GM18498 (cell line): ENCODE measurements around the gene TPGS1.

Experiments used
- ATAC-seq: cut with Tn5 transposase; IDR thresholded peaks from one replicate; pipeline ENCODE4 v1.9.1; 2021; ENCODE audit warnings: mild to moderate bottlenecking, moderate library complexity; ENCODE audit not compliant: unreplicated experiment

TPGS1 gene

DNA sequence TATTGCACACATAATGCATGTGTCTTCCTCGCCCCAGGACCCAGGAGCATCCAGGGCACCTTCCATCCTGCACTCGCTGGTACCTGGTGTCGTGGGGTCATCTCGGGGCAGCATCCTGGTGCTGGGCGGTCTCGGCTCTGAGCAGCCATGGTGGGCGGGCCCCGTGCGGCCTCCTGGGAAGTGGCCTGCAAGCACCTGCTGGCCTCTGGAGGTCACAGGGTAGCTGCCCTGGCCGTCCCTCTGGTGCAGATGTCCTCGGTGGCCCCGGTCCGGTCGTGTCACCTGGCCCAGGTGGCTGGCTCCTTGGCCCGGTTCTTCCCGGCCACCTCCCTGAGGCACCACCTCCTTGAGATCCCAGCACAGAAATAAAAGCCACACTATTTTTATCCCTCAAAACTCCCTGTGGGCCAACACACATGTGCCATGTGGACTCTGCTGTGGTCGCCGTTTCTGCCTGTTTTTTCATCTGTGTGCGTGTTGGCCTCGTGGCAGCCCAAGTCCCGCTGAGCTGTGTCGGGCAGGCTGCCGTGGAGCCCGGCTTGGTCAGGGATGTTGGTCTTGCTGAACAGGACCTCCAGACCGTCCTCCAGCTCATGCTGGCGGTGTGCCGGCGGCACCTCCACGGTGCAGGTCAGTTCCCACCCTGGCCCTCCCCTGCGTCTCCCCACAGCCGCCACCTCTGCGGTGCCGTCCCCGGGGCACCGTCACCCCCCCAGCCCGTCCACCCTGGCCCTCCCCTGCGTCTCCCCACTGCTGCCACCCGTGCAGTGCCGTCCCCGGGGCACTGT, 31.5 kb downstream of the TPGS1 start:
- ATAC-seq: no peak

DNA sequence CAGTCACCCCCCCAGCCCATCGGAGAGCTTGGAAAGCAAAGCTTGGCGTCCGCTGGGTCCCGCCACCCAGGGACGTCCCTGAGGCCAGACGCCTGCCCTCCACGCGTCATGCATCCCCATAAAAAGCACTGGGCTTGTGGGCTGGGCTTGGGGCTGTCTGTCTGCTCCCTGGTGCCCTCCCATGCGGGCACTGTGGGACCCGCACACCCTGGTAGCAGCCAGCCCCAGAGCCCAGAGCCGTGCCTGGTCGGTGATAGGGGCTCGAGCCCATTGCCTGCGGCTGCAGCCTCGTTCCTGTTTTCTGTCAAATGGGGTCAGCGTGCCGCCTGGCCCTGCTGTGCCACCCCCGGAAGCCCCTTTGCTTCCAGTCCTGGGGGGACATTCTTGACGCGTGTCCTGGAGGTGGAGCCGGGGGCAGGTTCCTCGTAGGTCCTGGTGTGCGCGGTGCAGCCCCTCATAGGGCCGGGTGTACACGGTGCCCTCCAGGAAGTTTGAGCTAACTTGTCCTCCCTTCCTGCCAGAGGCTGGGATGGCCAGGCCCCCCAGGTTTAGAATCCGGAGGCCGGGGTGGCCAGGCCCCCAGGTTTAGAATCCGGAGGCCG, 32.2 kb downstream of the TPGS1 start:
- no peak for ATAC-seq

DNA sequence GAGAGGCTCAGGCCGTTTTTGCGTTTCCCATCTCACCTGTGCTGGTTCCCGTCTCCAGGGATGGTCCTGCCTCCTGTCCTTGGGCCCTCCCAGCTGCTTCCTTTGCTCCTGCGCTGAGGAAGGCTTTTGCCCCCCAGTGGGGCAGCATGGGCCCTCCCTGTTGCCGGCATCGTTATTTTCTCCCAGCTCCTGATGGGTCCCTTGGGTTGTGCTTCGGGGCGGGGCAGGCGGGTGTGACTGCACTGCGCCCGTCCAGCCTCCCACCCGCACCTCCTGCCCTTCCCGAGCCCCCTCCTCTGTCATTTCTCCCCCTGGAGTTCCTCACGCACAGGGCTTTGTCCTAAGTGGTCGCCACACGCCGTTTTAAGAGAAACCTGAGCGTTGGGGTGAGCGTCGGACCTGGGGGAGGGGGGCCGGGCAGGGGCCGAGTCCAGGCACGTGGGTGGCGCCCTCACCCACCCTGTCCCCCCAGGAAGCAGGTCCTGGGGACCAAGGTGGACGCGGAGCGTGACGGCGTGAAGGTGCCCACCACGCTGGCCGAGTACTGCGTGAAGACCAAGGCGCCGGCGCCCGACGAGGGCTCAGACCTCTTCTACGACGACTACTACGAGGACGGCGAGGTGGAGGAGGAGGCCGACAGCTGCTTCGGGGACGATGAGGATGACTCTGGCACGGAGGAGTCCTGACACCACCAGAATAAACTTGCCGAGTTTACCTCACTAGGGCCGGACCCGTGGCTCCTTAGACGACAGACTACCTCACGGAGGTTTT, 33.8 kb downstream of the TPGS1 start:
- no peak for ATAC-seq

DNA sequence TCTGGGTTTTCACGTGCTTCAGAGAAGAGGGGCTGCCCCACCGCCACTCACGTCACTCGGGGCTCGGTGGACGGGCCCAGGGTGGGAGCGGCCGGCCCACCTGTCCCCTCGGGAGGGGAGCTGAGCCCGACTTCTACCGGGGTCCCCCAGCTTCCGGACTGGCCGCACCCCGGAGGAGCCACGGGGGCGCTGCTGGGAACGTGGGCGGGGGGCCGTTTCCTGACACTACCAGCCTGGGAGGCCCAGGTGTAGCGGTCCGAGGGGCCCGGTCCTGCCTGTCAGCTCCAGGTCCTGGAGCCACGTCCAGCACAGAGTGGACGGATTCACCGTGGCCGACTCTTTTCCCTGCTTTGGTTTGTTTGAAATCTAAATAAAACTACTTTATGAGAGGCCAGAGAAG, 34.4 kb downstream of the TPGS1 start:
- ATAC-seq: no peak

DNA sequence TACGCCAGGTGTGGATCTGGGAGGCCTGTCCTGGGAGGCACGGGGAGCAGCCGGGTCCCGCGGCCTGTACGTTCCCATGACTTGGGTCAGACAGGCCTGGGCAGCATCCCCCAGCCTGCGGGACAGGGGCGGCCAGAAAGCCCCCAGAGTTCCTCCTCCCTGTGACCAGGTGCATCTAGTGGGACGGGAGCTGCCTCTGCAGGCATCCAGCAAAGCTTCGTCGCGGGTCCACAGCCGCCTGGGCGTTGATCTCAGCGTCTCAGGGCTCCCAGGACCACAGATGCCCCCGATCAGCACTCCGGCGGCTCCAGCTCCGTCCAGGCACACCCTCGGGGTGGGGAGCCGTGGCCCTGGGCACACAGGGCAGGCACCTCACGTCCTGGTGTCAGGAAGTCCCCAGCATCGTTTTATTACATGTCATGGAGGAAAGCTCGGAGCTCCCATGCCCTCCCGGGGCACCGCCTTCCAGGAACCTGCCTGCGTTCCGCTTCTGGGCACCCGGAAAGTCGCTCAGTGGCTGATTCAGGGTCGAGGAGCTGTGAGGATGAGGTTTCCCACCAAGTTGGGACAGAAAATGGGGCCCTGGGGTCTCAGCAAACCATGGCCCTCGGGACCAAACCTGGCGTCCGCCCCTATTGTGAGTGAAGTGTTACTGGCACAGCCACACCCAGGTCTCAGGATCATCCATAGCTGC, 35.0 kb downstream of the TPGS1 start:
- no peak for ATAC-seq

DNA sequence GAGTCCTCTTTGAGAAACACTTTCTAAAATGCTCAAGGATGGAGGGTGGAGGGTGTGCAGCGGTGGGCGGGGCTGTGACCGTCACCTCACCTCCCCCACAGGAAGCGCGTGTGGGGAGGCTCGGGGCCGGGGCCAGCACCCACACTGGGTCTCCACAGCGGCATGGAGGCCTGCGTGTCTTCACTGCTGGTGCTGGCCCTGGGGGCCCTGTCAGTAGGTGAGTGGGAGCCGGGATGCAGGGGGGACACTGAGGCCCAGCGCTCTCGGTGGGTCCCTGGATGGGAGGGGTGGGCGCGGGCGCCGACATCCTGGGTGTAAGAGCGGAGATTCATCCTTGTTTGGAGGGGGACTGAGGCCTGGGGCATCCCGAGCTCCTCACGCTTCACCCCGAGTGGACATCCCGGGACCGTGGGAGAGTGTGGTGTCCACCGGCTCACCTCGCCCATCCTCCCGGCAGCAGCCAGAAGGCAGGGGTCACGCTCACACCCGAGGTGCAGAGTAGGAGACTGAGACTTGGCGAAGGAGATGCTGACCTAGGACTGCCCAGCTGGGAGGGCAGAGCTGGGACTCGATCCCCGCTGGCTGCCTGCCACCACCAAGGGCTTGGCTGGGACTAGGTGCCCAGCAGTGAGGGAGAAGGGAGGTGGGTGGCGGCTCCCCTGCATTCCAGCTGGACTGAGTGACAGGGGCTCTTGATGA, 36.8 kb downstream of the TPGS1 start, which contains the start of gene GZMM:
TSS of gene GZMM (plus strand) at position 144 of the 699 bp plus-strand sequence. CDS start at position 163, 19 bp downstream.
- no peak for ATAC-seq

DNA sequence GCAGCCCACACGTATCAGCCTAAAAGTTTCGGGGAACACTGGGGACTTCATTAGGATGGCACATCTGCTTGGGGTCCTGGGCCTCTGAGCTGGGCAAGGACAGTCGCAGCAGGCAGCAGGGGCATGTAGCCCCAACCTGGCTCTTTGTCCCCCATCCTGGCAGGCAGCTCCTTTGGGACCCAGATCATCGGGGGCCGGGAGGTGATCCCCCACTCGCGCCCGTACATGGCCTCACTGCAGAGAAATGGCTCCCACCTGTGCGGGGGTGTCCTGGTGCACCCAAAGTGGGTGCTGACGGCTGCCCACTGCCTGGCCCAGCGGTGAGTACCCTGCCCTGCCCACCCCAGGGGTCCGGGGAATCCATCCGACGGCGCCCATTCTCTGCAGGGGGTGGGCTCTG, 39.8 kb downstream of the TPGS1 start:
- no peak for ATAC-seq

DNA sequence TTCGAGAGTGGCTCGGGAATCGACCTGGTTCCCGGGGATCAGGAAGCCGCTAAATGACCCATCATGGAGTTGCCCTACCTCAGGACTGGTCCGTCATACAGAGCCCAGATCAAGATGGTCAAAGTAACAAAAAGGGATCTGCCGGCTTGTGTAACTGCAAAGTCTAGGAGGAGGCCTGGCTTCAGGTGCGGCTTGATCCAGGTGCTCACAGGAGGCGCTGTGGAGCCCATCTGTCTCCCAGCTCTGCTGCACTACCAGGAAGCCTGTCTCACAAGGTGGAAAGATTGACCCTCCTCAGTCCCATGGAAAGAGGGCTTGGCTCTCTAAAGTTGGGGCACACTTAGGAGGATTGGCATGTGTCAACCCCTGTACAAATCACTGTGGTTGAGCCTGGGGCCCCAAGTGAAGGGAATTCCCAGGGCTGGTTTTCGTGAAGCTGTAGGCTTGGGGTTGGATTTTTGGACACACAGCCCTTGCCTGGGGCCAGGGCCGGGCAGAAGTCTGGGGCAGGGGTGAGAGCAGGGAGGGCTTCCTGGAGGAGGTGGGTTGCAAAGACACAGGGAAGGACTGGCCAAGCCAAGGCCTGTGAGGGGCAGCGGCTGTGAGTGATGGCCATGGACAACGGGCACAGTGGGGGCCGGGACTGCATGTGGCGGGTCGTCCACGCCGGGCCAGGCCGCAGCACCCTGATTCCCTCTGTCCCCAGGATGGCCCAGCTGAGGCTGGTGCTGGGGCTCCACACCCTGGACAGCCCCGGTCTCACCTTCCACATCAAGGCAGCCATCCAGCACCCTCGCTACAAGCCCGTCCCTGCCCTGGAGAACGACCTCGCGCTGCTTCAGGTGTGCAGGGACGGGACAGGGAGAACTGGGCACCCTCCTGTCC, 40.8 kb downstream of the TPGS1 start:
- ATAC-seq: no peak

DNA sequence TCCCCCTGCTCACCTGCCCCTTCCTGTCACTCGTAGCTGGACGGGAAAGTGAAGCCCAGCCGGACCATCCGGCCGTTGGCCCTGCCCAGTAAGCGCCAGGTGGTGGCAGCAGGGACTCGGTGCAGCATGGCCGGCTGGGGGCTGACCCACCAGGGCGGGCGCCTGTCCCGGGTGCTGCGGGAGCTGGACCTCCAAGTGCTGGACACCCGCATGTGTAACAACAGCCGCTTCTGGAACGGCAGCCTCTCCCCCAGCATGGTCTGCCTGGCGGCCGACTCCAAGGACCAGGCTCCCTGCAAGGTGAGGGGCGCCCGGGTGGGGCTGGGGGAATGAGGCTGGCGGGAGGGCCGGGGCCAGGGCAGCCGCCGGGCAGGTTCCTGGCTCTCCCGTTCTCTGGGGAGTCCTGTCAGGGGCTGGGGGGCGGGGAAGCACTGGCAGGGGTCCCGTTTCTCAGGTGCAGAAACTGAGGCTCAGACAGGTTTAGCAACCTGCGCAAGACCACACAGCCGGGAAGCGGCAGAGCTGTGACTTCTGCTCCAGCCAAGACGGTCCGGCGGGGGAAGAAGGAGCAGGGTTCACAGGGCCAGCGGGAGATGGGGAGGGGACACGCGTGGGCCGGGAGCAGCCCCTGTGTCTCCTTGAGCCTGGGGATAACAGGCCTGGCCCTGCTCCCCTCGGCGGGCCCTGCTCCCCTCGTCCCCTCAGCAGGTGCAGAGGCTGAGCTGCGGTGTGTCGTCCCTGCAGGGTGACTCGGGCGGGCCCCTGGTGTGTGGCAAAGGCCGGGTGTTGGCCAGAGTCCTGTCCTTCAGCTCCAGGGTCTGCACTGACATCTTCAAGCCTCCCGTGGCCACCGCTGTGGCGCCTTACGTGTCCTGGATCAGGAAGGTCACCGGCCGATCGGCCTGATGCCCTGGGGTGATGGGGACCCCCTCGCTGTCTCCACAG, 41.9 kb downstream of the TPGS1 start:
- no peak for ATAC-seq

DNA sequence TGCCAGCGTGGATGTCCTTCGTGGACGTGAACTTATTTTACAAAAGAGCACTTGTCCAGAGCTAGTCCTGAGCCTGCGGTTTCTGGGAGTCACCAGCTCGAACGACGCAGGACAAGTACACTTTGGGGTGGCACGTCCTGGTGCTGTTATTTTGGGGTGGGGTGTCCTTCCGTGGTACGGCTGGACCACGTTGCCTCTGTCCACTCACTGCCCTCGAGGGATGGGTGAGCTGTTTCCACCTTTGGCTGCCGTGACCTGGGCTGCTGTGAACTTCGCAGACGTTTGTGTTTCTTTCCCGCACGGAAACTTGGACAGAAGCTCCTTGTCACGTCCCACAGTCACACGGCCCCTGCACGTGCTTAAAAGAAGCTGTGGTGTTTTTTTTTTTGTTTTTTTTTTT, 47.5 kb downstream of the TPGS1 start:
- ATAC-seq: no peak

DNA sequence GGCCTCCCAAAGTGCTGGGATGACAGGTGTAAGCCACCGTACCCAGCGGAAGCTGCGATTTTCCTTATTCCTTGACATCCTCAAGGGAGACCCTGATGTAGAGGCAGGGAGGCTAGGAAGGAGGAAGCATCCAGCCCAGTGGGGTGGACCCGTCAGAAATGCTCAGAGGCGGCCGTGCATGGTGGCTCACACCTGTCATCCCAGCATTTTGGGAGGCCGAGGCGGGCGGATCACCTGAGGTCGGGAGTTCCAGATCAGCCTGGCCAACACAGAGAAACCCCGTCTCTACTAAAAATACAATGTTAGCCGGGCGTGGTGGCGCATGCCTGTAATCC, 48.1 kb downstream of the TPGS1 start:
- ATAC-seq: no peak

DNA sequence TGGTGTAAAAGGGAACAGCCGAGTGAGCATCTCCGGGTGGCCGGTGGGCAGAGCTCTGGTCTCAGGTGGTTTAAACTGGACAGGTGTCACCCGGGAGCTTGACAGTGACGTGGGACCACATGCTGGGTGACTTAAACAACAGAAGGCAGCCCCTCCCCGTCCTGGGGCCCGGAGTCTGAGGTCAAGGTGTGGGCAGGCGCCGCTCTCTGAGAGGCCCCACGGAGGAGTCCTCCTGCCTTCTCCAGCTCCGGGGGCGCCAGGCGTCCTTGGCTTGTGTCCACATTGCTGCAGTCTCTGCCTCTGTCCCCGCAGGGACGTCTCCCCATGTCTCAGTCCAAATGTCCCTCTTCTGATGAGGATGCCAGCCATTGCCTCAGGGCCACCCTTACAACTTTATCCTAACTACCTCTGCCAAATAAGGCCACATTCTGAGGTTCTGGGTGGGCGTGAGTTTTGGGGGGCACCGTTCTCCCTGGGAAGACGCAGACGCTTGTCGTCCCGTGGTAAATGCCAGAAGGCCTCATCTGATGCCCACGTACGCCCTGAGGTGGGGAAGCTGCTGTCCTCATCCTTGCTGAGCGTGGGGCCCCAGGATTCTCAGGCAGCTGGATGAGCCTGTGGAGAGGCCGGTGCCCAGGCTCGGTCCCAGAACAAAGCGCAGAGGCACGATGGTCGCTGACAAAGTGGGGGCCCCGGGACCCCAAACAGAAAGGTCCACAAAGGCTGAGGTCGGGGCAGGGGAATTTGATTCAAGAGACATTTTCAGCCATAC, 49.5 kb downstream of the TPGS1 start:
- ATAC-seq: no peak

DNA sequence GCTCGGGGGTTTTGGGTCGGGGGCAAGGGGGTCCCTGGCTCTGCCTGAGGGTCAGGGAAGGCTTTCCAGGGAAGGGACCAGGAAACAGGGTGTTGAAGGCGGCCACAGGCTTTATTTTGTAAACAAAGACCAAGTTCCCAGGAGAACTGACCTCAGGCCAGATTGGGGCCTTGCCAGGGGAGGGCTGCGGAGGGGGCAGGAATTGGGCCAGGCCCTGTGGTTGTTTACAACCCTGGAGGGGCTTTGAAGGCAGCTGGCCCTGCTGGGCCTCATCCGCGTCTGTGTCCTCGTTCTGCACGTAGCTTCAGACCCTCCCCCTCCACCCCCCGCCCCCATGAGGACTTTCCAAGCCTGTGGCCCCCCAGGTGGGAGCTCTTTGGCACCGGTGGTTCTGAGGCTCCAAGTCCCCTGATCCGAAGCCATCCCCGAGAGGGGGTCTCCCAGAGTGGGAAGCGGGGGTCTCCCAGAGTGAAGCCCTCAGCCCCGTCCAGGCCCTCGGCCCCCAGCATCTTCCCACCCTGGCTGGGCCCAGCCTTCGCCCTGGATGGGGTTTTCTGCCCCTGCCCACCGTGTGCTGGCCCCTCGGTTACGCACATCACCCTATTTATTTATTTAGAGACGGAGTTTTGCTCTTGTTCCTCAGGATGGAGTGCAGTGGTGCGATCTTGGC, 51.6 kb downstream of the TPGS1 start:
- no peak for ATAC-seq

DNA sequence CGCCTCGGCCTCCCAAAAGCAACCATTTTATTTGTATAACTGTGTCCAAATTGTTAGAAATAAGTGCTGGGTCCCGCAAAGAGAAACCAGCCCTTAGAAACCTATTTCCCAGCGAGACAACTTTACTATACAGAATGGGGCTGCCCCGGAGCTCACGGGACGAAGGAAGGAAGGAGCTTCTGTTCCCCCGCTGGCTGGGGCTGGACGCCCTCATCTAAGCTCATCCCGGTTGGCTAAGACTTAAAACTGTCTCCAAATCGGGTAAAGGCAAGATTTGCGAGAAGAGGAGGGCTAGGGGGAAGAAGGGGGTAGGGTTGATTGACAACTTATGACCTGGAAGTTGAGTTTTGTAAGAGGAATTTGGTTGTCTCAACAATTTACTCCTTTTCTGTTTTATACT, 52.8 kb downstream of the TPGS1 start:
- no peak for ATAC-seq

DNA sequence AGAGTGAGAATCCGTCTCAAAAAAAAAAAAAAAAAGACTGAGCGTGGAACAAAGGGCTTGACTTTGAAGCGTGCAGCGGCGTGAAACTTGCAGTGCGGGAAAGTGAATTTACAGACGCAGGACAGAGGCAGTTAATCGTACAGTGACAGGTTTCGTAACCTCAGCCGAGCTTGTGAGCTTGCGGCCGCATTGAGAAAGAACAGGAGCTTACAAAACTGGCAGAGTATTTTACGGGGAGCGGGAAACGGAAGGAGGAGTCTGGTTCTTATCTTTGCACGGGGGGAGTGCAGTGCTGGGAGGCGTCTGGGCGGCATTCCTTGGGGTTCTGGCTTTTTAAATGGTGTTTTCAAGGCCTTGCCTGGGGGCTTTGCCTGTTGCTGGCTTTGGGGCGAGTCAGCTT, 59.1 kb downstream of the TPGS1 start:
- no peak for ATAC-seq

DNA sequence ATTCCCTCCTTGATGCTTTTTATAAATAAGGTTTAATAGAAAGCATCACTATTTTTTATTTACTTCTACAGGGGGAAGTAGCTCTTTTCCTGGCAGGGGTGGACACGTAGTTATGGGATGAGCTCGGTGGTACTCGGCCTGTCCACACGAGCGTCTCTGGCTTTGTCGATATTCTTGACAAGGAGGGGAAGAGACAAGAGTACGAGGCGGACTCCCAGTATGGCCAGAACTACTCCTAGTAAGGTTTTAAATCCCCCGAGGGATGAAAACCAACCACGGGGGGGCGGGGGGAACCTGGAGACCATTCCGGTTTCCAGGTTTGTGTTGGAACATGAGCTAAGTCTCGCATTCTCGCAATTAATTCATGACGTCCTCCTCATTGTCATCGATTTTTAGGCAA, 59.5 kb downstream of the TPGS1 start:
- no peak for ATAC-seq

DNA sequence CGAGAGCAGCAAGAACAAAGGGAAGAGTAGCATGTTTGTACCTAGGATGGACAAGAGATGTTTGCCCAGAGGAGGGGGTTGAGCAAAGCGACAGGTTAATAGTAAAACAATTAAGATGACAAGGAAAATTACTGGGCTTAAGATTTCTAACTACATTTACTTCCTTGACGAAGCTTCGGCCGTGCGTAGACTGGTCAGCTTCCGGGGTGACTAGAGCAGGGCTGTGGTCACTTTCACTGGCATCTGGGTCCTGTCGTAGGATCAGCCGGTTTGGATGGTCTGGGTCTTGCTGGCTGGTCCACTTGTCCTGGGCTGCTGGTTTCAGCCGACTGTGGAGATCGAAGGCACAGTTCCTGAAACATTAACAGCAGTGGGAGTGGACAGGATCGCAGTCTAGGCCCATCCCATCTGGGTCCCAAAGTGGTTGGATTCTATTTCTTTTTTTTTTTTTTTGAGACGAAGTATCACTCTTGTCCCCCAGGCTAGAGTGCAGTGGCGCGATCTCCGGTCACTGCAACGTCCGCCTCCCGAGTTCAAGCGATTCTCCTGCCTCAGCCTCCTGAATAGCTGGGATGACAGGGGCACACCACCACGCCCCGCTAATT, 60.1 kb downstream of the TPGS1 start:
- no peak for ATAC-seq
